ENCODE results near the gene RUFY3. TPM values are rescaled to one million over a fixed set of nuclear protein-coding genes. Genes with fewer than 3 reads are reported as not detected.
"Not testable (repeated sequence)": the region's sequence is repeated elsewhere in the genome, so short reads cannot be mapped to it uniquely, and the experiment has no call there.

The RUFY3 gene
- polyA plus RNA-seq, 1 donor from 2014 or later: 16.8 TPM

DNA sequence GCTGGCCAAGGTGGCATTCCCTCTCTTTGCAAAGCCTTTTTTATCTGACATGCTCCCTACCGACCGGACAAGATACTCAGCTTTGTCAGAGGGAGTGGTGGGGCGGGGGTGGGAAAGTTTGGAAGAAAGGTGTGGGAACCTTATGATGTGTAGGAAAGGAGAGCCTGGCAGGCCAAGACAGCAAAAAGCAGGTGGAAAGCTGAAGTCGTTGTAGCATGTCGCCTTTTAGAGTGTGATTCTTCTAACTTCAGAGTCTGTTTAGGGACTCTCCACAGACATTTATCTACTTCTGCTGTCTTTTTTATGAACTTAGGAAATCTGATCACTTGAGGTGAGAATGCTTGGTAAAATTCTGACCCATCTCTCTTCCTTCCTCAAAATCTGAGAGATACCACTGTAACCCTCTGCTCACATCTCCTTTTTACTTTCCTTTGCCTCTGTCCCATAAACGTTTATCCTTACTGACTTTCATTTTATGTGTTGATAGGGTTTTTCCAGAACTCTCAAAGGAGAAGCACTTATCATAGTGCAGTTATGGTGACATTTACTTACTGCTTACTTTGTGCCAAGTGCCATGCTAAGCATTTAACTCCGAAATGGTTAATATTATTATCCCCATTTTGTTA lies 8.2 kb upstream of the RUFY3 start:
- Mint-ChIP-seq H3K27me3 (no peaks in the 10 kb centered on the region), H3K9me3 (no peaks in the 10 kb centered on the region), H3K4me1 (peaks cover 53 to 59% (median 58%) of the 10 kb centered on the region in 3 donors), H3K36me3 (peaks cover 6% of the 10 kb centered on the region), H3K27ac (peak overlapping the region; percentile 57 to 96 (median 60)), H3K4me3 (peak overlapping the region; percentile 24 to 90 (median 72))

DNA sequence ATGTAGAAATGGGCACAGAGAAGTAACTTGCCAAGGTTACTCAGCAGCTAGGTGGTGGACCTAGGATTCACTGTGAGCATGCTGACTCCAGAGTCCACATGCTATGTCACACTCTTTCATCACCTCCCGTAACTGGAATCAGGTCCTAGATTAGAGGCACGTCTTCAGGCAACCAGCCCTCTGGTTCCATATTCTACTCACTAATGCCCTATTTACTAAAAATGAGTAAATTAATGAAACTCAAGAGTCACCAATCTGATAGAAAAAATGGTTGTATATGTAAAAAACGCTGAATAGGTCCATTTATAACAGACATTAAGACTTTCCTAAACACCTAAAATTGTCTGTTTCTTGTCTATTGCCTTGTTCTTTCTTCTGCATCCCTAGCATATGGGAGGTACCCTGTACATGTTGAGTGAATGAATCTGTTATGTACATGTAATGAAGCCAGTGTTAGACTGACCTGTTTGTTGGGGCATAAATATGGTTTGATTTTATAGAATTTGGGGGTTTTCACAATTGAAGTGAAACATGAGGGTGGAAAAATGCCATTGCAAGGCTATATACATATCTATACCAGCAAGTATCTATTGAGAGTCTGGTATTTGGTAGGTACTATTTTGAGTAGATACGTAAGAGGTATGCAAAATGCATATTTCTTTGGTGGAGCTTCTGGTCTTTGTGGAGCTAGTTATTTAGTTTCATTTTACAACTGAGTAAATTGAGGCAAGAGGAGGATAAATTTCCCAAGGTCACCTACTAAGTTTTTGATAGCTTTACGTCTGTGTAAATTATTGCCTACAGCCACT lies 7.5 kb upstream of the RUFY3 start:
- Mint-ChIP-seq H3K36me3 (peaks cover 6% of the 10 kb centered on the region), H3K9me3 (no peaks in the 10 kb centered on the region), H3K27me3 (no peaks in the 10 kb centered on the region), H3K4me3 (peak overlapping the region; percentile 24 to 90 (median 72)), H3K4me1 (peaks cover 50 to 56% (median 55%) of the 10 kb centered on the region in 3 donors), H3K27ac (peak overlapping the region; percentile 57 to 92 (median 60))

DNA sequence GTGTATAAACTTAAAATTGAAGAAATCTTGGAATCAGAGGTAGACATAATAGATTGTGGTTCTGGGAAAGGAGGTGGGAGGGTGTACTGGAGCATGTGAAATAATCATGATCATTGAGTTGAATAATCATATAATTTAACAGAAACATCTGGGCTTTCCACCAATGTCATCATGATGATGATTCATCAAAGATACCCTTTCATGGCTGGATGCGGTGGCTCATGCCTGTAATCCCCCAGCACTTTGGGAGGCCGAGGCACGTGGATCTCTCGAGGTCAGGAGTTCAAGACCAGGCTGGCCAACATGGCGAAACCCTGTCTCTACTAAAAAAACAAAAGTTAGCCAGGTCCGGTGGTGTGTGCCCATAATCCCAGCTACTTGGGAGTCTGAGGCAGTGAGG lies 6.7 kb upstream of the RUFY3 start:
- Mint-ChIP-seq H3K27ac (peak overlapping the region; percentile 39 to 60 (median 57)), H3K4me3 (peak overlapping the region; percentile 9 to 79 (median 50)), H3K36me3 (peaks cover 6% of the 10 kb centered on the region), H3K4me1 (peaks cover 45 to 54% (median 48%) of the 10 kb centered on the region in 3 donors), H3K9me3 (no peaks in the 10 kb centered on the region), H3K27me3 (no peaks in the 10 kb centered on the region)

DNA sequence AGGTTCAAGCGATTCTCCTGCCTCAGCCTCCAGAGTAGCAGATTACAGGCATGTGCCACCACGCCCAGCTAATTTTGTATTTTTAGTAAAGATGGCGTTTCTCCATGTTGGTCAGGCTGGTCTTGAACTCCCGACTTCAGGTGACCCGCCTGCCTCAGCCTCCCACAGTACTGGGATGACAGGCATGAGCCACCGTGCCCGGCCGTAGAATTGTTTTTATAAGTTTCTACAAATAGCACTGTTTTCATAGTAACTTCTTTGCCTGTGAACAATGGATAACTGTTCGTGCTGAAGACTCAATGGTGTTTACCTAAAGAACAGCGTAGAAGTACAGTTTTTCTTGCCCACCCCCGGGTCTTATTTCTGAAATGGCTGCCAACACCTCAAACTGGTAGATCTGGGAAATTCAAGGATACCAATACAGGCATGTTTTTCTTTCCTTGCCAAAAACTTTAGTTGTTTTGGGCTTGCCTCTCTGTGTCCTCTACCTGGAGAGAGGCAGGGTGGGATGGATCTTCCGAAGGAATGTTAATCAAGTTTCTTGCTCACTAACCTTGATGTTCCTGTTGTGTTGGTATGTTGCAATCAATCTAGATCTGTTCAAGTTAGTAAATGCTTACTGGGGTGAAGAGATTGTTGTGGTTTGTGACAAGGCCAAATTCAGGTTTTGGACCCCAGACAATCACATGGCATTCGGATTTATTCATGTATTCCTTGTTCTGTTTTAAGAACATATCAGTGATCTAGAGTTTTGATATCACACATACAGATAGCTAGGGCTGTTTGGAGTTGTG lies 2.8 kb upstream of the RUFY3 start:
- Mint-ChIP-seq H3K36me3 (no peaks in the 10 kb centered on the region), H3K27ac (no peak overlapping the region), H3K9me3 (no peaks in the 10 kb centered on the region), H3K27me3 (no peaks in the 10 kb centered on the region), H3K4me1 (peaks cover 34 to 39% (median 34%) of the 10 kb centered on the region in 3 donors), H3K4me3 (no peak overlapping the region)

DNA sequence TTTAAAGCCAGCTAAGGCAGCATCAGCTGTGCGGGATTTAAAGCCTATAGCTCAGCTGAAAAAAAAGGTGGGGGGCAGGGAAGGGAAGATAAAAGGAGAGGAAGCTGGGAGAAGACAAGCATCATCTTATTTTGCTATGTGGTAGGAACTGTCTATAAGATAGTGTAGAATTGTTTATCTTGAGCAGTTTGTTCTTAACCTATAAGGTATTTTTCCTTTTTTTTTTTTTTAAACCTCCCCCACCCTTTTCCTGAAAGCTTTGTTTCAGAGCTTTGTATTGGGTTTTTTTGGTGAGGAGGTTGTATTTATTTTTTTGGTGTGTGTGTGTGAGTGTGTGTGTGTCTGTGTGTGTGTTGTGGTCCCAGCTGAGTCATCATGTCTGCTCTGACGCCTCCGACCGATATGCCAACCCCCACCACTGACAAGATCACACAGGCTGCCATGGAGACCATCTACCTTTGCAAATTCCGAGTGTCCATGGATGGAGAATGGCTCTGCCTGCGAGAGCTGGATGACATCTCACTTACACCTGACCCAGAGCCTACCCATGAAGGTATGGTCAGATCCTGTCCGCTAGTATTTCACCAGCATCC lies 531 bp downstream of the RUFY3 start:
- Mint-ChIP-seq H3K36me3 (no peaks in the 10 kb centered on the region), H3K4me3 (no peak overlapping the region), H3K27ac (peak overlapping the region in 1 of 3 donors; percentile 31)

DNA sequence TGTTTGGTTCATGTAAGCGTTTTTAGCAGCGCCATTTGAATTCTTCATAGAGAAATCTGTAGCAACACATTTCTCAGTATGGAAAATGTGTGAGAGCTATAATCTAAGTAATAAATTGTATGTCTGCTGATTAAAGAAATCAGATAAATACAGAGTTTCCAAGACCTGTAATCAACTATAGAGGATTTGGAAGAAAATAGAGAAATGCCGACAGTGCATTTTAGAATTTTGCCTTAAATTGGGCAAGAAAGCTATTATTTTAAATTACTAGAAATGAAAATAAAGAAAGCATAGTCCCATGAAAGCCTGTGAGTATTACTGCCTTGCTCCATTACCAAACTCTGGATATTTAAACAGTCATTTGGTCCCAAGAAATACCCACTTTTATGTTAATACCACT lies 2.7 kb downstream of the RUFY3 start:
- no peak overlapping the region for H3K27ac Mint-ChIP-seq
- H3K27me3 Mint-ChIP-seq: no peaks in the 10 kb centered on the region
- H3K4me3 Mint-ChIP-seq: no peak overlapping the region
- no peaks in the 10 kb centered on the region for H3K36me3 Mint-ChIP-seq
- H3K4me1 Mint-ChIP-seq: peaks cover 6 to 20% (median 14%) of the 10 kb centered on the region in 3 donors
- H3K9me3 Mint-ChIP-seq: no peaks in the 10 kb centered on the region

More for the DNA sequence above, 531 bp downstream of the RUFY3 start:
- H3K27me3 Mint-ChIP-seq: no peaks in the 10 kb centered on the region
- peaks cover 9 to 23% (median 16%) of the 10 kb centered on the region in 3 donors for H3K4me1 Mint-ChIP-seq
- no peaks in the 10 kb centered on the region for H3K9me3 Mint-ChIP-seq

DNA sequence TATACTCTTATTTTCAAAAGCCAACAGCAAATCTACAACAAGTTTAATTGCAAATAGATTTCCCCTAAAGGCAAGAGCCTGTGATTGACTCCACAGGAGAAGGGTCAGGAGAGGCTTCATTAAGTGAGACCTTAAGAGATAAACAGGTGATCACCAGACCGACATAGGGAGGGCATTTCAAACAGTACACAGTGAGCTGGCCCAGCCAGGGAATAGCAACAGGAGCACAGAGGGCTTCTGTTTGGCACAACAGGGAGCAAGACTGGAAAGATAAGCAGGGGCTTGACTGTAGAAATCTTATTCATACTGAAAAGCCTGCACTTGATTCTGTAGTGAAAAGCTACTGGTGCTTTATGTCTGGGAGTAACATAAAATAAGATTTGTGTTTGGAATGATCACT lies 3.9 kb downstream of the RUFY3 start:
- H3K4me3 Mint-ChIP-seq: no peak overlapping the region
- H3K27me3 Mint-ChIP-seq: no peaks in the 10 kb centered on the region
- H3K4me1 Mint-ChIP-seq: peaks cover 4 to 18% (median 10%) of the 10 kb centered on the region in 3 donors
- no peaks in the 10 kb centered on the region for H3K36me3 Mint-ChIP-seq
- no peaks in the 10 kb centered on the region for H3K9me3 Mint-ChIP-seq
- H3K27ac Mint-ChIP-seq: no peak overlapping the region

DNA sequence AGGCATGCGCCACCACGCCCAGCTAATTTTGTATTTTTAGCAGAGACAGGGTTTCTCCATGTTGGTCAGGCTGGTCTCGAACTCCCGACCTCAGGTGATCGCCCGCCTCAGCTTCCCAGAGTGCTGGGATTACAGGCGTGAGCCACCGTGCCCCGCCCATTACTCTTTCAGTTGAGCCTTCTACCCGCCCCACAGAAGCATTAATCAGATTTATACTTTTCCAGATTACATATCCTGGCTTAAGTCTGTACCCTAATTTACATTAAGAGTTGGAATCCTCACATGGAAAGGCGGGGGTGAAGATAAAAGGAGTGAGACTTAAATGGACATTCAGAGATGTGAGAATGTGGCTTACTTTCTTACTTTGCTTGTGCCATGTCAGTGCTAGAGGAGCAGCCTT lies 4.8 kb downstream of the RUFY3 start:
- H3K4me1 Mint-ChIP-seq: peaks cover 7 to 22% (median 9%) of the 10 kb centered on the region in 3 donors
- H3K4me3 Mint-ChIP-seq, H3K9me3 Mint-ChIP-seq, H3K27ac Mint-ChIP-seq, H3K36me3 Mint-ChIP-seq, H3K27me3 Mint-ChIP-seq: not testable (repeated sequence)

DNA sequence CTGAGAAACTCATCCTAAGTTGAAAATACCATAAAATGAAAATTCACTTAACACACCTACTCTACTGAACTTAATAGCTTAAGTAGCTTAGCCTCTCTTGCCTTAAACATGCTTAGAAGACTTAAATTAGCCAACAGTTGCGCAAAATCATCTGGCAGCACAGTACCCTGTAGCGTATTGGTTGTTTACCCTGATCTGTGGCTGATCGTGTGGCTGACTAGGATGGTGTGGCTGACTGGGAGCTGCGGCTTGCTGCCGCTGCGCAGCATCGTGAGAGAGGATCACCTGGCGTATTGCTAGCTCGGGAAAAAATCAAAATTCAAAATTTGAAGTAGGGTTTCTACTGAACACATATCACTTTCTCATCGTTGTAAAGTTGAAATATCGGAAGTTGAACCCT lies 6.3 kb downstream of the RUFY3 start:
- Mint-ChIP-seq H3K27ac (no peak overlapping the region), H3K4me3 (no peak overlapping the region), H3K27me3 (no peaks in the 10 kb centered on the region), H3K4me1 (peaks cover 11 to 18% (median 14%) of the 10 kb centered on the region in 3 donors), H3K36me3 (no peaks in the 10 kb centered on the region), H3K9me3 (no peaks in the 10 kb centered on the region)

DNA sequence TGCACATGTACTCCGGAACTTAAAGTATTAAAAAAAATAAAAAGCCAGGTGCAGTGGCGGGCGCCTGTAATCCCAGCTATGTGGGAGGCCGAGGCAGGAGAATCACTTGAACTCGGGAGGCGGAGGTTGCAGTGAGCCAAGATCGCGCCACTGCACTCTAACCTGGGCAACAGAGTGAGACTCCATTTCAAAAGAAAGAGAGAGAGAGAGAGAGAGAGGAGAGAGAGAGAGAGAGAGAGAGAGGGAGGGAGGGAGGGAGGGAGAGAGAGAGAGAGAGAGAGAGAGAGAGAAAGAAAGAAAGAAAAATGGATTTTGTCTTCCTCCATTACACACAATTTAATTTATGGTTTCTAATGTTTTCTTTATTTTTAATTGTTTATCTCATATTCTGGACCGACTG lies 11.1 kb downstream of the RUFY3 start:
- Mint-ChIP-seq H3K4me3 (peak overlapping the region in 1 of 4 donors; percentile 45), H3K27ac (peak overlapping the region in 1 of 3 donors; percentile 71), H3K4me1 (peaks cover 30 to 42% (median 35%) of the 10 kb centered on the region in 3 donors)
- not testable (repeated sequence) for H3K36me3 Mint-ChIP-seq, H3K27me3 Mint-ChIP-seq, H3K9me3 Mint-ChIP-seq

DNA sequence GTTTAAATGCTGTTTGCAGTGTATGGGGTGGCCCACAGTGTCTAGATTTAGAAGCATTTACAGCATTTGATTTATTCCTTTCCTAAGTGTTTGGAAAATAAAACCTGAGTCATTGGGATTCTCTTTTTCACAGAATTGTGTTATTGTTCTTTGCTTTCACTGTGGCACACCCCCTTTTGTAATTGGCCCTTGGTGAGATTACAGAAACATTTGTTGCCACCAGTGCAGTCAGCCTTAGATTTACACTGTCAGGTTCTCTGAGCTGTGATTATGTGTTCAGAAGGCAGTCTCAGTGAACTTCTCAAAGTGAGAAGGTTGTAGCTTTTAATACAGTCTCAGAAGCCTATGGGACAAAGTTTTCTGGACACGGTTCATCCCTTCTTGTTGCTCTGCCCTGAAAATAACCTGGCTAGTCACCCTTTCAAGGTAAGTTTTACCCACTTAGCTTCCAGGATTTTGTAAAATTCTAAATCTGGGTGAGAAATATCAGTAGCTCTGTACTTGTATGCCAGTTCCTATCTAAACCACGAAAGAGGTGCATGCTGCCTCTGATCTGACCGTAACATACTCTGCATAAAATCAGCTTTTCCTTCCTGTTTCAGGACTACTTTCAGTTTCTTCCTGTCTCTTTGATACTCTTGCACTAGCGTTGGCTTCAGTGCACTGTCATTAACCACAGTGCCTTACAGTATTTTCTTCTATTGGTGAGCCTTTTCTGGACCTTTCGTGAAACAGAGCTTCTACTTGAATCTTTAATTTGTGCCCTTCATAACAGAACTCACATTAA lies 12.6 kb downstream of the RUFY3 start:
- peaks cover 25 to 42% (median 35%) of the 10 kb centered on the region in 3 donors for H3K4me1 Mint-ChIP-seq
- peak overlapping the region; percentile 15 to 95 (median 76) for H3K27ac Mint-ChIP-seq

DNA sequence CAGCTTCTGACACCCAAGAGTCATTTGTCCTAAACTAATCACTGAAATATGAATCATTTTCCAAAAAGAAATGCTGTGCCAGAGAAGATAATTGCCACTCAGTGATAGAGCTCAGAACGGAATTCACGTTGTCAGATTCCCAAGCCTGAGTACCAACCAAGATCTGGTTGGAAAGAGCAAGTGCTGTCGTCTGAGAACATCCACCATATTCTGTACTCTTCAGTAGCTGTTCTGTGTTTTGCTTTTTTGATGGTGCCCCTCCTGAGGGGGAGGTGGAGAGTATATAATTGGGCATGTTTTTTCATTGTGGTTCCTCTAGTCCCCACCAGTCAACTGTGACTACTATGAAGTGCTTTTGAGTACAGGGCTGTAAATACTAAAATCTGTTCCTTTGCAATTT lies 13.2 kb downstream of the RUFY3 start:
- Mint-ChIP-seq H3K4me3 (peak overlapping the region; percentile 34 to 91 (median 74)), H3K27me3 (no peaks in the 10 kb centered on the region), H3K27ac (peak overlapping the region; percentile 15 to 95 (median 76)), H3K36me3 (no peaks in the 10 kb centered on the region), H3K9me3 (no peaks in the 10 kb centered on the region), H3K4me1 (peaks cover 25 to 43% (median 35%) of the 10 kb centered on the region in 3 donors)

More for the DNA sequence above, 12.6 kb downstream of the RUFY3 start:
- Mint-ChIP-seq H3K4me3 (peak overlapping the region; percentile 34 to 91 (median 74)), H3K36me3 (no peaks in the 10 kb centered on the region), H3K27me3 (no peaks in the 10 kb centered on the region), H3K9me3 (no peaks in the 10 kb centered on the region)

DNA sequence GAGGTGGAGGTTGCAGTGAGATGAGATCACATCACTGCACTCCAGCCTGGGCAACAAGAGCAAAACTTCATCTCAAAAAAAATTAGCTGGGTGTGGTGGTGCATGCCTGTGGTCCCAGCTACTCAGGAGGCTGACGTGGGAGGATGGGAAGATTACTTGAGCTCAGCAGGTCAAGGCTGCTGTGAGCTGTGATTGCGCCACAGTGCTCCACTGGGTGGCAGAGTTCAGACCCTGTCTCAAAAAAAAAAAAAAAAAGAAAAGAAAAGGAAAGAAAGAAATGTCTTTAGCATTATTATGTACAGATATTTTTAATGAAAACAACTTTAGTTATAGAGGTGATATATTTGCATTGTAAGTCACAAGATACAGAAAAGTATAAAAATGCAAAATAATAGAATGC lies 14.2 kb downstream of the RUFY3 start:
- H3K27ac Mint-ChIP-seq: peak overlapping the region in 2 of 3 donors; percentile 52 to 78
- H3K4me1 Mint-ChIP-seq: peaks cover 25 to 42% (median 36%) of the 10 kb centered on the region in 3 donors
- H3K27me3 Mint-ChIP-seq, H3K9me3 Mint-ChIP-seq, H3K36me3 Mint-ChIP-seq: not testable (repeated sequence)
- peak overlapping the region in 3 of 4 donors; percentile 29 to 76 (median 63) for H3K4me3 Mint-ChIP-seq

DNA sequence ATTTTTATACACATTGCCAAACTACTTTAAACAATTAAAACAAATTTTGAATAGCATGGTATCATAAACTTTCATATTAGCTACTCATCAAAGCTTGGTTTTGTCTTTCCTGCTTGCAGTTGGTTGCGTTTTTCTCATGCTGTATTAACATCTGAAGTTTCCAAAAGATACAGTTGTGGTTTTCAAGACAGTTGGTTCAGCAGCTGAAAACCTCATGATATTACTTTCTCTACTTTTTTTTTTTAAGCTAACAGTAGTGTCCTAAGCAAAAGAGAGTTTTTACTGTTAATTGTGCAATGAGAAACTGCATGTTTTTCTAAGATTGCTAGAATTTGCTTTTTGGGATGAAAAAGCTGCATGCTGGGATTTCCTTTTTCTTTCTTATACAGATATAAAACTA lies 15.2 kb downstream of the RUFY3 start:
- Mint-ChIP-seq H3K4me1 (peaks cover 23 to 35% (median 31%) of the 10 kb centered on the region in 3 donors), H3K4me3 (peak overlapping the region in 2 of 4 donors; percentile 17 to 55), H3K27me3 (no peaks in the 10 kb centered on the region), H3K36me3 (no peaks in the 10 kb centered on the region), H3K9me3 (no peaks in the 10 kb centered on the region), H3K27ac (no peak overlapping the region)
